DND-41 (cell line): Measurements from ENCODE around the gene NSD1.

ENCODE experiments used
- ATAC-seq: fragments of 200-7000 bp; cut with Tn5 transposase; 3 replicates; pipeline ENCODE4 v1.9.1; 2021; ENCODE audit warnings: low read depth; ENCODE audit not compliant: insufficient read depth
- DNase-seq: peaks from one replicate; pipeline ENCODE4 v3.0.0-alpha.2; 2020
- H2AFZ ChIP-seq: 2 replicates; pipeline ENCODE4 v1.6.0; 2012; ENCODE audit warnings: low read depth, low read length
- H3K27ac ChIP-seq: 2 replicates; pipeline ENCODE4 v1.5.1; 2012; ENCODE audit warnings: low read length, inconsistent platforms
- H3K27me3 ChIP-seq: fragments of 200-600 bp; sonication (generic); 2 replicates; pipeline ENCODE4 v1.6.0; 2012; ENCODE audit warnings: low read length, mild to moderate bottlenecking, inconsistent platforms; ENCODE audit not compliant: insufficient read depth, poor library complexity
- H3K36me3 ChIP-seq: 2 replicates; pipeline ENCODE4 v1.5.1; 2012; ENCODE audit warnings: low read length, inconsistent platforms; ENCODE audit not compliant: insufficient read depth
- H3K4me1 ChIP-seq: 2 replicates; pipeline ENCODE4 v1.5.1; 2012; ENCODE audit warnings: mild to moderate bottlenecking, low read length; ENCODE audit not compliant: insufficient read depth
- H3K4me2 ChIP-seq: 2 replicates; pipeline ENCODE4 v1.6.0; 2012; ENCODE audit warnings: mild to moderate bottlenecking, moderate library complexity, low read length, inconsistent platforms; ENCODE audit not compliant: insufficient read depth
- H3K4me3 ChIP-seq, 2 experiments: fragments of 200-600 bp in 1 of 2; shearing (Covaris generic) in 1 of 2; 2 replicates each; pipeline ENCODE4 v1.5.1; 2012 to 2016; ENCODE audit warnings: inconsistent platforms in 2 of 2, low read length in 2 of 2, mild to moderate bottlenecking in 2 of 2, low read depth in 1 of 2, moderate library complexity in 1 of 2
- H3K79me2 ChIP-seq: 2 replicates; pipeline ENCODE4 v1.6.0; 2012; ENCODE audit warnings: low read length, inconsistent platforms; ENCODE audit not compliant: insufficient read depth
- H3K9ac ChIP-seq: 2 replicates; pipeline ENCODE4 v1.6.0; 2012; ENCODE audit warnings: low read depth, mild to moderate bottlenecking, inconsistent platforms, low read length, moderate library complexity
- H3K9me3 ChIP-seq: 2 replicates; pipeline ENCODE4 v1.5.1; 2012; ENCODE audit warnings: low read length, moderate library complexity, mild to moderate bottlenecking, inconsistent platforms; ENCODE audit not compliant: insufficient read depth, severe bottlenecking
- H4K20me1 ChIP-seq: 2 replicates; pipeline ENCODE4 v1.6.0; 2012; ENCODE audit warnings: low read length; ENCODE audit not compliant: insufficient read depth
- EZH2 ChIP-seq: IDR thresholded peaks from 3 replicates; pipeline ENCODE4 v1.6.1; 2012; ENCODE audit warnings: borderline replicate concordance, low read depth, mild to moderate bottlenecking, moderate library complexity, low read length, inconsistent platforms; ENCODE audit not compliant: severe bottlenecking
- TF ChIP-seq, protein P1 (sequence below): IDR thresholded peaks from 2 replicates; pipeline ENCODE4 v1.5.1; 2012; ENCODE audit warnings: borderline replicate concordance, low read length, moderate library complexity, mild to moderate bottlenecking; ENCODE audit not compliant: poor library complexity, severe bottlenecking; ENCODE audit errors: extremely low read depth

Gene NSD1

DNA sequence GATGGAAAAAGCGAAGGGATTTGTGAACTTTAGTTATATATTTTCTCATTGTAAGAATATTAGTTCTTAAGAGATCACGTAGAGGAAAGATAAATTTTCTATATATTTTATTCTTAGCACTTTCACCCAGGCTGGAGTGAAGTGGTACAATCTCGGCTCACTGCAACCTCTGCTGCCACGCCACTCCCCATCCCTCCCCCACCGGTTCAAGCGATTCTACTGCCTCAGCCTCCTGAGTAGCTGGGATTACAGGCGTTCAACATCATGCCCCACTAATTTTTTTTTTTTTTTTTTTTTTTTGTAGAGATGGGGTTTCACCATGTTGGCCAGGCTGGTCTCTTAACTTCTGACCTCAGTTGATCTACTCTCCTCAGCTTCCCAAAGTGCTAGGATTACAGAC is 127.4 kb downstream of the NSD1 start:
- no peak overlapping the region for H3K4me3 ChIP-seq
- H3K4me1 ChIP-seq, result no peaks in the 10 kb centered on the region
- no peak overlapping the region for H3K4me2 ChIP-seq
- ATAC-seq (no peak), DNase-seq (no peak)
- no peaks in the 10 kb centered on the region for H4K20me1 ChIP-seq
- no peaks in the 10 kb centered on the region for H3K9me3 ChIP-seq
- no peak overlapping the region for H2AFZ ChIP-seq
- no peak overlapping the region for H3K9ac ChIP-seq
- H3K79me2 ChIP-seq, result no peaks in the 10 kb centered on the region
- peaks cover 91% of the 10 kb centered on the region for H3K36me3 ChIP-seq
- H3K27me3 ChIP-seq, result no peaks in the 10 kb centered on the region
- no peak for TF ChIP-seq EZH2
- TF ChIP-seq, protein P1, sequence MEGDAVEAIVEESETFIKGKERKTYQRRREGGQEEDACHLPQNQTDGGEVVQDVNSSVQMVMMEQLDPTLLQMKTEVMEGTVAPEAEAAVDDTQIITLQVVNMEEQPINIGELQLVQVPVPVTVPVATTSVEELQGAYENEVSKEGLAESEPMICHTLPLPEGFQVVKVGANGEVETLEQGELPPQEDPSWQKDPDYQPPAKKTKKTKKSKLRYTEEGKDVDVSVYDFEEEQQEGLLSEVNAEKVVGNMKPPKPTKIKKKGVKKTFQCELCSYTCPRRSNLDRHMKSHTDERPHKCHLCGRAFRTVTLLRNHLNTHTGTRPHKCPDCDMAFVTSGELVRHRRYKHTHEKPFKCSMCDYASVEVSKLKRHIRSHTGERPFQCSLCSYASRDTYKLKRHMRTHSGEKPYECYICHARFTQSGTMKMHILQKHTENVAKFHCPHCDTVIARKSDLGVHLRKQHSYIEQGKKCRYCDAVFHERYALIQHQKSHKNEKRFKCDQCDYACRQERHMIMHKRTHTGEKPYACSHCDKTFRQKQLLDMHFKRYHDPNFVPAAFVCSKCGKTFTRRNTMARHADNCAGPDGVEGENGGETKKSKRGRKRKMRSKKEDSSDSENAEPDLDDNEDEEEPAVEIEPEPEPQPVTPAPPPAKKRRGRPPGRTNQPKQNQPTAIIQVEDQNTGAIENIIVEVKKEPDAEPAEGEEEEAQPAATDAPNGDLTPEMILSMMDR, result no peak
- no peak overlapping the region for H3K27ac ChIP-seq

DNA sequence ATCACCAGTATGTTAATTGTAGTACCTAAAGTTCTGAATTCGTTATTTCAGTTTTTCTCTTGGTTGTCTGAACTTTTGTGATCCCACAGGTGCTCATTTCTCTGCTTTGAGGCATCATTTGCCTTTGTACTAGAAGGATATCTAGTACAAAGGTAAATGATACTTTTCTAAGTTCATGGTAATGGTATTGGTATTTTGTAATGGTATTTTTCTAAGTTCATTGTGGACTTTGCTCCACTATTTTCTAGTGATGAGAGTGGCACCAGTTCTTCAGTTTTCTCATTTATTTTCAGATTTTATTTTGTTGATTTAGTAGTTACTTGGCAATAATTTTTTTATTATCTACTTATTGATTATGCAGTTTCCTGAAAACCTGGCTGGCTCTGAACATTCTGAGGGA is 127.9 kb downstream of the NSD1 start:
- H3K79me2 ChIP-seq, result no peaks in the 10 kb centered on the region
- no peak overlapping the region for H2AFZ ChIP-seq
- H3K4me3 ChIP-seq, result no peak overlapping the region
- H3K9me3 ChIP-seq, result no peaks in the 10 kb centered on the region
- TF ChIP-seq EZH2, result no peak
- TF ChIP-seq, protein P1, result no peak
- H3K9ac ChIP-seq, result no peak overlapping the region
- H3K4me1 ChIP-seq, result no peaks in the 10 kb centered on the region
- H3K27ac ChIP-seq, result no peak overlapping the region
- peaks cover 90% of the 10 kb centered on the region for H3K36me3 ChIP-seq
- no peak overlapping the region for H3K4me2 ChIP-seq
- ATAC-seq, result no peak
- no peaks in the 10 kb centered on the region for H4K20me1 ChIP-seq
- DNase-seq, result no peak
- H3K27me3 ChIP-seq, result no peaks in the 10 kb centered on the region

DNA sequence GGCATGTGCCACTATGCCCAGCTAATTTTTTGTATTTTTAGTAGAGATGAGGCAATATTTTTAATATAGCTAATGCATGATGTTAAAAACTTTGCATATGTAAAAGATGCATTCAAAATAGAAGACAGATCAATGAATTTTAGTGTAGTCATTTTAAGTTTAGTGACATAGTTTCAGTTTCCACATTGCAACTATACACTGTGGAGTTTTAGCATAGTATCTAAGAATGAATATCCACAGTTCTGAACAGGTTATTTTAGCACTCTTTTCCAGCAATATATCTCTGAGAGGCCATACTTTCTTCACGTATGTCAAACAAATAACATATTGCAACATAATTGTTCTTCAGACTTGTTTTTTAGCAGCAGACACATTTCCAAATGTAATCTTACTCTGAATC is 130.6 kb downstream of the NSD1 start:
- Histone ChIP-seq H3K9ac (no peak overlapping the region), H3K27ac (no peak overlapping the region), H3K4me2 (no peak overlapping the region), H2AFZ (no peak overlapping the region), H3K27me3 (no peaks in the 10 kb centered on the region), H3K9me3 (no peaks in the 10 kb centered on the region), H3K79me2 (no peaks in the 10 kb centered on the region), H3K36me3 (peaks cover 91% of the 10 kb centered on the region), H4K20me1 (no peaks in the 10 kb centered on the region), H3K4me1 (no peaks in the 10 kb centered on the region), H3K4me3 (no peak overlapping the region)
- TF ChIP-seq, protein P1, result no peak
- no peak for TF ChIP-seq EZH2
- DNase-seq (no peak), ATAC-seq (no peak)

GRCh38 chr5:177265395-177265794 is 131.8 kb downstream of the NSD1 start:
- DNase-seq (no peak), ATAC-seq (no peak; the same call in 2 of the 3 replicates)
- Histone ChIP-seq H3K79me2 (no peaks in the 10 kb centered on the region), H3K27ac (no peak overlapping the region), H2AFZ (no peak overlapping the region), H3K9ac (no peak overlapping the region), H3K4me2 (no peak overlapping the region), H3K27me3 (no peaks in the 10 kb centered on the region), H3K36me3 (peaks cover 92% of the 10 kb centered on the region), H3K4me3 (no peak overlapping the region), H4K20me1 (no peaks in the 10 kb centered on the region), H3K9me3 (no peaks in the 10 kb centered on the region), H3K4me1 (no peaks in the 10 kb centered on the region)
- no peak for TF ChIP-seq EZH2
- TF ChIP-seq, protein P1, result no peak
